Osteocyte (in vitro differentiated cells): Measurements from ENCODE around the gene ATF6B. TPM values are rescaled to one million over a fixed set of nuclear protein-coding genes. Genes with fewer than 3 reads are reported as not detected.

Source experiments
- DNase-seq: peaks from one replicate; pipeline ENCODE4 v3.0.0; 2021; ENCODE audit warnings: mixed read lengths; ENCODE audit not compliant: unreplicated experiment; ENCODE audit errors: extremely low spot score
- H3K27ac Mint-ChIP-seq: one replicate; pipeline ENCODE4 v1.8.0; 2021; ENCODE audit warnings: mild to moderate bottlenecking, mixed read lengths; ENCODE audit not compliant: unreplicated experiment
- H3K27me3 Mint-ChIP-seq: one replicate; pipeline ENCODE4 v1.8.0; 2021; ENCODE audit warnings: mixed read lengths; ENCODE audit not compliant: unreplicated experiment
- H3K36me3 Mint-ChIP-seq: one replicate; pipeline ENCODE4 v1.8.0; 2021; ENCODE audit warnings: mixed read lengths; ENCODE audit not compliant: unreplicated experiment
- H3K4me1 Mint-ChIP-seq: one replicate; pipeline ENCODE4 v1.8.0; 2021; ENCODE audit warnings: mixed read lengths; ENCODE audit not compliant: unreplicated experiment
- H3K4me3 Mint-ChIP-seq: one replicate; pipeline ENCODE4 v1.8.0; 2021; ENCODE audit warnings: mild to moderate bottlenecking, moderate library complexity, mixed read lengths; ENCODE audit not compliant: unreplicated experiment
- H3K9me3 Mint-ChIP-seq: one replicate; pipeline ENCODE4 v1.8.0; 2021; ENCODE audit warnings: mixed read lengths; ENCODE audit not compliant: unreplicated experiment
- long read RNA-seq: library from polyadenylated mRNA; unstranded; transcript quantifications from one replicate; pipeline ENCODE4 v2.0.0, GENCODE V29; 2021
- total RNA-seq: library from RNA; stranded (reverse); gene quantifications from 2 replicates; pipeline ENCODE4 v1.2.1, GENCODE V29; 2021
- TF ChIP-seq, protein P1 (sequence below): fragments of 200-600 bp; sonication (generic); IDR thresholded peaks from 2 replicates; pipeline ENCODE4 v1.5.0; 2021; ENCODE audit warnings: antibody characterized with exemption, mild to moderate bottlenecking, moderate library complexity

Gene ATF6B
- 109 and 116 TPM in 2 replicates for total RNA-seq
- long read RNA-seq, partial matches to known transcripts, result 3 of 7 reads
- long read RNA-seq, other reads (novel, unspliced or antisense), result 0 of 7 reads

DNA sequence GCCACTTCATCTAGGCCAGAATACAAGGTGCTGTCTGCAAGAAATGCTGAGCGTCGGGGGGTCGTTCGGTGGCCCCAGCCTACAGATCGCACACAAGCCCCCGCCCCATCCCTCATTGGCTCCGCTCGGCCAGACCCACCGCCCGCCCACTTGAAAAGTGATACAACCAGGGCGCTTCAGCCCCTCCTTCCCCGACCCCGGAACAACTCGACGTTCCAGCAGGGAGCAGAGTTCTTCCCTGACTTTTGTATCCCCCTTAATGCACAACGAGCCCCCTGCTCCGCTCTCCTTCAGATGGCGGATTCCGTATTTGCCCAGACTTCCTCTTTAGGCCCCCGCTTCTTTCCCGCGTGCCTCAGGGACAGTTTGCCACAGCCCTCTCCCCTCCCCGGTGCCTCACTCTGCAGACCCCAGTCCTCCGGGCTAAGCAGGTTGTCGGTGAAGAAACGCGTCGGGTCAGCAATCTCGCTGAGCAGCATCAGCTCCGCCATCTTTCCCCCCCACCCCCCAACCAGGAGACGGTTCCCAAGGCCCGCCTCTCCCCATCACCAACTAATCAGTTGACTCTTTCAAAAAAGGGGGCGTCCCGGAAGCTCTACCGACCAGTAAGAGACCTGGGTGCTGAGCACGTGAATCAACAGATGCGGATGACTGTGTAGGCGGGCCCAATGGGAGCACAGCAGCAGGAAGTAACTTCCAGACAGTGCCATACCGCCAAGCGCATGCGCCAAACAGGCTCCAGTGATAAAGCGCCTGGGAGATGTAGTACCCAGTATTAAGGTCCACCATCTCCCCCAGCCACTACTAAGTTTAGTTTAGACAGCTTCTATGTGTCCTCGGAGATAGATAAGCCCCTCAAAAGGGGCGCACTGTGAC lies at the start of gene ATF6B:
Gene ATF6B (minus strand): TSS at position 530 of the 876 bp plus-strand sequence. CDS start 39 bp downstream, at position 491.
- peak within 1 kb of the TSS; percentile 99 for H3K4me3 Mint-ChIP-seq
- peak within 1 kb of the TSS; percentile 100 for H3K27ac Mint-ChIP-seq
- H3K4me1 Mint-ChIP-seq, result peaks cover 38% of the 10 kb centered on the region
- no peaks in the 10 kb centered on the region for H3K9me3 Mint-ChIP-seq
- peak; percentile 98 for DNase-seq
- H3K36me3 Mint-ChIP-seq, result peaks cover 14% of the 10 kb centered on the region
- H3K27me3 Mint-ChIP-seq, result no peaks in the 10 kb centered on the region
- TF ChIP-seq, protein P1, sequence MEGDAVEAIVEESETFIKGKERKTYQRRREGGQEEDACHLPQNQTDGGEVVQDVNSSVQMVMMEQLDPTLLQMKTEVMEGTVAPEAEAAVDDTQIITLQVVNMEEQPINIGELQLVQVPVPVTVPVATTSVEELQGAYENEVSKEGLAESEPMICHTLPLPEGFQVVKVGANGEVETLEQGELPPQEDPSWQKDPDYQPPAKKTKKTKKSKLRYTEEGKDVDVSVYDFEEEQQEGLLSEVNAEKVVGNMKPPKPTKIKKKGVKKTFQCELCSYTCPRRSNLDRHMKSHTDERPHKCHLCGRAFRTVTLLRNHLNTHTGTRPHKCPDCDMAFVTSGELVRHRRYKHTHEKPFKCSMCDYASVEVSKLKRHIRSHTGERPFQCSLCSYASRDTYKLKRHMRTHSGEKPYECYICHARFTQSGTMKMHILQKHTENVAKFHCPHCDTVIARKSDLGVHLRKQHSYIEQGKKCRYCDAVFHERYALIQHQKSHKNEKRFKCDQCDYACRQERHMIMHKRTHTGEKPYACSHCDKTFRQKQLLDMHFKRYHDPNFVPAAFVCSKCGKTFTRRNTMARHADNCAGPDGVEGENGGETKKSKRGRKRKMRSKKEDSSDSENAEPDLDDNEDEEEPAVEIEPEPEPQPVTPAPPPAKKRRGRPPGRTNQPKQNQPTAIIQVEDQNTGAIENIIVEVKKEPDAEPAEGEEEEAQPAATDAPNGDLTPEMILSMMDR, result no peak

DNA sequence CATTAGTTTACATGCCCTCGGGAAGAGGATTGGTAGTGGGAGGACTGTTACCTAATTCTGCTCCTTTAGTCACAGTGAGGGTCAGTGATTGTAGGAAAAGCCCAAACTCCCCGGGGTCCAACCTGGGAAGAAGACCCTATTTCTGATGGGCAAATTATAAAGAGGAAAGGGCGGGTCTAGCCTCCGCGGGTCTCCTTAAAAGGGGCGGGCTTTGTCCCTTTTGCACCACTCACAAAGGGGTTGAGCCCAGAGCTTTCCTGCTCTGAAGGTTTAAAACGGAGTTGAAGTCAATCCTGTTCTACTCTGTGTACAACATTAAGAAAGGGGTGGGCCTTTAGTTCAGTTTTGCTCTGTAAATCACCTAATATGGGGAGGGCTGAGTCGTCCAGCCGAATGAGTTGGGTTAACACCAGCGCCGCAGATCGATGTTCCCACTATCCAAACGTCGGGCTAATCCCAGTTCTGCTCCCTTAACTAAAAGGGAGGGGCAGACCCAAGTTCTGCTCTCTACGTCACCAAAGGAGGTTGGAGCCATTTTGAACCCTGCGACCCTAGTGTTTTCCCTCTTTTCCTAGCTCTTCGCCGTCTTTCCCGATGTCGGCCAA lies 49.2 kb upstream of the ATF6B start:
- Mint-ChIP-seq H3K9me3 (no peaks in the 10 kb centered on the region), H3K4me1 (peaks cover 52% of the 10 kb centered on the region), H3K36me3 (peaks cover 17% of the 10 kb centered on the region), H3K4me3 (peak overlapping the region; percentile 90), H3K27ac (peak overlapping the region; percentile 100), H3K27me3 (no peaks in the 10 kb centered on the region)
- TF ChIP-seq, protein P1, result no peak
- no peak for DNase-seq

DNA sequence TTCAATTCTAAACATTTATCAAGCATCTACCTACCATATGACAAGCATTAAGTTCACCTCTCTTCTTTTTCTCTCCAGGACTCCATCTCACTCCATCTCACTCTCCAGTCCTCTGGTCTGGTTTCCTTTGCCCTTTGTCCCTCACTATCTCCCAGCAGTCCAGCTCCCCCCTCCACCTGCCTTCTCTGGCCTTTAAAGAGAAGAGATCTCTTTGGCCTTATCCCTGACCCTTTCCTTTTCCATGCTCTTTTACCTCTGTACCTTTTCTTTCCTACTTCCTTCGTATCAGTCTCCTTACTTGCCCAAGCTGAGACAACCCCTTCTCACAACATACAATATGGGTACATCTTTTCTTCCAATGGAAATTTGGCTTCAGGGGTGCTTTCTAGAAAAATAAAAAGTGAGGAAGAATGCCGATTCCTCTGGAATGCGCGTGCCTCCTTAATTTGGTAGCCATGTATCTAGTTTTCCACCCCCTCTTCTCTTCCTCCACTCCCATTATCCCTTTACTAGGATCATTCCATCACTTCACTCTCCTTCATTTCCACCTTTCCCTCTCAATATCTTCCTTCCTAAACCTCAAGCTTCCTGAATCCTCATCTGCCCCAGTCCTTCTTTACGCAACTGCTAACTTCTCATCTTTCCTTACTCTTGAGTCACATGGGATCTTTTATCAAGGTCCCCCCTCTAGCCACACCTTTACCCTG lies 48.6 kb upstream of the ATF6B start:
- no peaks in the 10 kb centered on the region for H3K27me3 Mint-ChIP-seq
- TF ChIP-seq, protein P1, result no peak
- H3K27ac Mint-ChIP-seq, result peak overlapping the region; percentile 100
- no peak for DNase-seq
- H3K36me3 Mint-ChIP-seq, result peaks cover 17% of the 10 kb centered on the region
- H3K4me1 Mint-ChIP-seq, result peaks cover 52% of the 10 kb centered on the region
- peak overlapping the region; percentile 90 for H3K4me3 Mint-ChIP-seq
- H3K9me3 Mint-ChIP-seq, result no peaks in the 10 kb centered on the region

DNA sequence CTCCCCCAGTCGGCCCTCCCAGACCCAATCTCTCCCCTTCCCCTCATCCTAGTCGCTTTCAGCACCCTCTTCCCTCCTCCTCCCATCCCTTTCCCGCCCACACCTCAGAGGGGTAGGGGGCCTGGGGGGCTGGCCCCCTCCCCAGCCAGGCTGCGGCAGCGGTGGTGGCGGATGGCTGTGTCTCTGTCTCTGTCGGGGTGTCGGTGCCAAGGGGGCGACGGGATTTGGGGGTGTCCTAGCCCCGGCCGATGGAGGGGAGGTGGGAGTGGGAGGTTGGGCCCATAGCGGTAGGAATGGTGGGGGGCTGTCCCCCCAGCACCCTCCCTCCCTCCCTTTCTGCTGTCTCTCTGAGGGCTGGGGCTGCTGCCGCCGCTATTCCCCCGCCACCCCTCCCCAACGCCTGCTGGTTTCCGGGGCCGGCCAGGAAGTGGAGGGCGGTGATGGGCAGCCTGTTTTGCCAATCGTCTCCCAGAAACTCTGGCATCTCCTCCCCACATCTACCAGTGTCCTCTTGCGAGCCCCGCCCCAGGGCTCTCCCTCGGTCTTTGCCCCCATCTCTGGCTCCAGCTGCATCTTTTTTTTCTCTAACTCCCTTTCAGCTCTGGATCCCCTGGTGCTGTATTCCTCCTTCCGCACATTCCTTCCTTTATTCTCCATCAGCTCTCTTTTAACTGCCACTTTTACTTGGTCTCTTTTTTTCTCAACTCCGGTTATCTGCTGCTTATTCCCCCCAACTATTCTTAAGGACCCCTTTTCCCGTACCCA lies 47.8 kb upstream of the ATF6B start, which contains the start of gene AGPAT1:
Gene AGPAT1 (minus strand): TSS at position 374 of the 765 bp plus-strand sequence. CDS start 4,588 bp downstream, outside the sequence.
- H3K9me3 Mint-ChIP-seq, result no peaks in the 10 kb centered on the region
- H3K36me3 Mint-ChIP-seq, result peaks cover 15% of the 10 kb centered on the region
- no peaks in the 10 kb centered on the region for H3K27me3 Mint-ChIP-seq
- peak within 1 kb of the TSS; percentile 90 for H3K4me3 Mint-ChIP-seq
- peaks cover 52% of the 10 kb centered on the region for H3K4me1 Mint-ChIP-seq
- H3K27ac Mint-ChIP-seq, result peak within 1 kb of the TSS; percentile 100
- TF ChIP-seq, protein P1, result no peak
- DNase-seq, result peak; percentile 98
